D721Med (cell line): ENCODE results near the gene CASKIN2.

Source experiments
- DNase-seq: peaks from one replicate; pipeline ENCODE4 v3.0.0; 2011; ENCODE audit warnings: low spot score; ENCODE audit not compliant: insufficient read length
- FAIRE-seq: peaks from 2 replicates; lab custom pipeline; 2011; peaks lifted over from hg19 to GRCh38; lab: Jason Lieb, UNC
- CTCF ChIP-seq: IDR thresholded peaks from 2 replicates; pipeline ENCODE4 v1.5.1; 2012; ENCODE audit warnings: mild to moderate bottlenecking, control low read depth; ENCODE audit not compliant: insufficient read depth; ENCODE audit errors: missing control alignments

The CASKIN2 gene

GRCh38 chr17:75490953-75491649 is 24.2 kb downstream of the CASKIN2 start:
- no peak for TF ChIP-seq CTCF
- DNase-seq (no peak), FAIRE-seq (no peak)

- DNase-seq, result no peak
- TF ChIP-seq CTCF, result no peak
- no peak for FAIRE-seq
Measured at GRCh38 chr17:75490173-75490743, 25.1 kb downstream of the CASKIN2 start.

- FAIRE-seq (no peak), DNase-seq (no peak)
- no peak for TF ChIP-seq CTCF
Measured at GRCh38 chr17:75489511-75489955, 25.8 kb downstream of the CASKIN2 start.

- no peak for DNase-seq
- no peak for FAIRE-seq
- no peak for TF ChIP-seq CTCF
Measured at GRCh38 chr17:75488693-75489510, 26.4 kb downstream of the CASKIN2 start.

- DNase-seq, result no peak
- no peak for TF ChIP-seq CTCF
- no peak for FAIRE-seq
Measured at GRCh38 chr17:75487351-75488070, 27.8 kb downstream of the CASKIN2 start.

- TF ChIP-seq CTCF, result no peak
- DNase-seq (no peak), FAIRE-seq (no peak)
Measured at GRCh38 chr17:75486951-75487350, 28.4 kb downstream of the CASKIN2 start.
